Measurements from ENCODE around the gene TTN.

DNA sequence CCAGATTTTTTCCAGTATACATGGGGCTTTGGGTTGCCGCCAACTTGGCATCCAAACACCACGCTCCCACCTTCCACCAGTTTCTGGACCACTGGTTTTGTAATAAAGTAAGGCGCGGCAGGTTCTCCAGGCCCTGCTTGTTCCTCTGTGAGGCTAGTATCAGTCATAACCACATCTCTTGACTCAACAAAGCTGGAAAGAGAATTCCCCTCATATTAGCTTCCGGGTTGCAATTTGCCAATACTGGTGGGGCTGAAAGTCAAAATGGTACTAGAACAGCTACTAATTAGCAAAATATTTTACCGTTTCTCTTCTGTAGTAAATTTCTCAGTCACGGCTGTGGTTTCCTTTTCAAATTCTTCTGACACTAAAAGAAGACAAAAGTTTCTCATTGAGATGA is 25.0 kb downstream of the TTN start:
- no peak for TF ChIP-seq POLR2A (IDR thresholded peaks at IDR 0.05)
- TF ChIP-seq, protein P1, sequence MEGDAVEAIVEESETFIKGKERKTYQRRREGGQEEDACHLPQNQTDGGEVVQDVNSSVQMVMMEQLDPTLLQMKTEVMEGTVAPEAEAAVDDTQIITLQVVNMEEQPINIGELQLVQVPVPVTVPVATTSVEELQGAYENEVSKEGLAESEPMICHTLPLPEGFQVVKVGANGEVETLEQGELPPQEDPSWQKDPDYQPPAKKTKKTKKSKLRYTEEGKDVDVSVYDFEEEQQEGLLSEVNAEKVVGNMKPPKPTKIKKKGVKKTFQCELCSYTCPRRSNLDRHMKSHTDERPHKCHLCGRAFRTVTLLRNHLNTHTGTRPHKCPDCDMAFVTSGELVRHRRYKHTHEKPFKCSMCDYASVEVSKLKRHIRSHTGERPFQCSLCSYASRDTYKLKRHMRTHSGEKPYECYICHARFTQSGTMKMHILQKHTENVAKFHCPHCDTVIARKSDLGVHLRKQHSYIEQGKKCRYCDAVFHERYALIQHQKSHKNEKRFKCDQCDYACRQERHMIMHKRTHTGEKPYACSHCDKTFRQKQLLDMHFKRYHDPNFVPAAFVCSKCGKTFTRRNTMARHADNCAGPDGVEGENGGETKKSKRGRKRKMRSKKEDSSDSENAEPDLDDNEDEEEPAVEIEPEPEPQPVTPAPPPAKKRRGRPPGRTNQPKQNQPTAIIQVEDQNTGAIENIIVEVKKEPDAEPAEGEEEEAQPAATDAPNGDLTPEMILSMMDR (IDR thresholded peaks at IDR 0.05): no peak
